ENCODE data around the gene TEX13A.

TEX13A gene

DNA sequence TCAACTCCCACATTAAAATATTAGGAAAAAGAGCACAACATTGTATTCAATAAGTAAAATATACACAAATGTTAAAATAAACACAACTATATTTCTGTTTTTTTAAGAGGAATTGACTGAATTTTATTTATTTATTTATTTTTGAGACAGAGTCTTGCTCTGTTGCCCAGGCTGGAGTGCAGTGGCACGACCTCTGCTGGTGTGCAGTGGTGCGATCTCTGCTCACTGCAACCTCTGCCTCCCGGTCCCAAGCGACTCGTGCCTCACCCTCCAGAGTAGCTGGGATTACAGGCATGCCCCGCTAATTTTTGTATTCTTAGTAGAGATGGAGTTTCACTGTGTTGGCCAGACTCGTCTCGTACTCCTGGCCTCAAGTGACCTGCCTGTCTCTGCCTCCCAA lies 31.4 kb downstream of the TEX13A start:
- TF ChIP-seq, protein P1, sequence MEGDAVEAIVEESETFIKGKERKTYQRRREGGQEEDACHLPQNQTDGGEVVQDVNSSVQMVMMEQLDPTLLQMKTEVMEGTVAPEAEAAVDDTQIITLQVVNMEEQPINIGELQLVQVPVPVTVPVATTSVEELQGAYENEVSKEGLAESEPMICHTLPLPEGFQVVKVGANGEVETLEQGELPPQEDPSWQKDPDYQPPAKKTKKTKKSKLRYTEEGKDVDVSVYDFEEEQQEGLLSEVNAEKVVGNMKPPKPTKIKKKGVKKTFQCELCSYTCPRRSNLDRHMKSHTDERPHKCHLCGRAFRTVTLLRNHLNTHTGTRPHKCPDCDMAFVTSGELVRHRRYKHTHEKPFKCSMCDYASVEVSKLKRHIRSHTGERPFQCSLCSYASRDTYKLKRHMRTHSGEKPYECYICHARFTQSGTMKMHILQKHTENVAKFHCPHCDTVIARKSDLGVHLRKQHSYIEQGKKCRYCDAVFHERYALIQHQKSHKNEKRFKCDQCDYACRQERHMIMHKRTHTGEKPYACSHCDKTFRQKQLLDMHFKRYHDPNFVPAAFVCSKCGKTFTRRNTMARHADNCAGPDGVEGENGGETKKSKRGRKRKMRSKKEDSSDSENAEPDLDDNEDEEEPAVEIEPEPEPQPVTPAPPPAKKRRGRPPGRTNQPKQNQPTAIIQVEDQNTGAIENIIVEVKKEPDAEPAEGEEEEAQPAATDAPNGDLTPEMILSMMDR (IDR thresholded peaks at IDR 0.05; ENCODE audit: insufficient read depth, missing control alignments), result no peak
- FAIRE-seq, result no peak
- no peak for DNase-seq (ENCODE audit: insufficient read length, low spot score)

DNA sequence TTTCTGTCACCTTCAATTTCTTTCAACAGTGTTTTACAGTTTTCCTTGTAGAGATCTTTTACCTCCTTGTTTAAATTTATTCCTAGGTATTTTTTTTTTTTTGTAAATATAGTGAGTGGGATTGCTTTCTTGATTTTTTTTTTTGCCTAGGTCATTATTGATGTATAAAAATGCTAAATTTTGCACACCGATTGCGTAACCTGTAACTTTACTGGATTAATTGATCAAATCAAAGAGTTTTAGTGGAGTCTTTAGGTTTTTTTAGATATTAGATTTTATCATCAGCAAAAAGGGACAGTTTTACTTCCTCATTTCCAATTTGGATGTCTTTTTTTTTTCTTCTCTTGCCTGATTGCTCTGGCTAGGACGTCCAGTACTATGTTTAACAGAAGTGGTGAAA lies 40.9 kb downstream of the TEX13A start:
- TF ChIP-seq, protein P1 (IDR thresholded peaks at IDR 0.05; ENCODE audit: insufficient read depth, missing control alignments), result no peak
- DNase-seq (ENCODE audit: insufficient read length, low spot score) (no peak), FAIRE-seq (no peak)

DNA sequence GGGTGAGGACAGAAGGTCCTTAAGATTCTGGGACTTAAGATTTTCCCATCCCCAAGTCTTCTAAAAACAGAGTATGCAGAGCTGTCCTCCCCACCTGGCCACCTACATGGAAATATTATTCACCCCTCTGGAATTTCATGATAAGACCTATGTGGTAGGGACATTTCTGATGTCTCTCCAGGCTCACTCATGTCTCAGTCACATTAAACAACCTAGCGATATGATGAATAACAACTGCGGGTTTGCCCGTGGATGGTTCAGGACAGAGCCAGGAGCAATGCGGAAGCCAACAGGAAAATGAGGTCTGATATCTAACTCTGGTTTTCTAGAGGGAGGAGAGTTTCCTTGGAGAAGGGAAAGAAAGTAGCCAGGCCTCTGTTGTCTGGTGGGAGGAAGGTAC lies 47.4 kb downstream of the TEX13A start:
- DNase-seq (ENCODE audit: insufficient read length, low spot score) (no peak), FAIRE-seq (no peak)
- TF ChIP-seq, protein P1 (IDR thresholded peaks at IDR 0.05; ENCODE audit: insufficient read depth, missing control alignments), result no peak

All from D721Med (cell line).